Raji (cell line): ENCODE results near the gene TRIL.

Source experiments
- POLR2A ChIP-seq: IDR thresholded peaks from 2 replicates; pipeline ENCODE4 v1.6.1; 2011; ENCODE audit warnings: low read depth, low read length, control low read depth; ENCODE audit not compliant: insufficient read depth

TRIL gene

DNA sequence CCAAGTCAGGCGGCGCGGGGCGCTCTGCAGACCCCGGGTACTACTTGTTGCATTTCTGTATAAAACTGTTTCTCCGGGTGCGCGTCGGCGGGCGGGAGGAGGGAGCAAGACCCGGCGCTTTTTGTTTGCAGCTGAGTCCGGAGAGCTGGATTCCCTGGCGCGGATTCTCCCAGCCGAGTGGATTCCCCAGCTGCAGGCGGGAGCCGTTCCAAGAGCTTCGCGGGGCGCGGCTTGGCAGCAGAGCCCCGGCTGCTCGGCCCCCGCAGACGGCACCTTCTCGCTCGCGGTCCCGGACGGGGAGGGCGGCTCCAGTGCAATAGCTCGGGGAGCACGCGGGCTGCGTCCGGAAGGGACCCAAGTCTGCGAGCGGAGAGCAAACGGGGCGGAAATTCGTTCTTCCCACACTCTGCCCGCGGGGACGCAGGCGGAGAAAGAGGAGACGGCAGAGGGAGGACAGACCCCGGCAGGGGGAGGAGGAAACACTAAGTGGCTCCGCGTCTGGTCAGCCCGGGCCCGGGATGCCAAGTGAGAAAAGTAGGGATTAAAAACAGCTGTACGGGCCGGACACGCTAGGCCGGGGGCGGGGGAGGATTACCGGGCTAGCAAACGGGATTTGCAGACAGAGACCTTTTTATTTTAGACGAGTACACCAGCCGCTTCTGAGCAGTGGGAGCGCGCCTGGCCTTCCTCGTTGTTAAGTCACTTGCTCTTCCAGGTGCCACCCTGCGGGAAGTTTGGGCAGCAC, at the start of gene TRIL:
Gene TRIL, minus strand, starts transcription at position 96 of the 745 bp plus-strand sequence. CDS start 284 bp downstream, outside the sequence.
- TF ChIP-seq POLR2A, result no peak

DNA sequence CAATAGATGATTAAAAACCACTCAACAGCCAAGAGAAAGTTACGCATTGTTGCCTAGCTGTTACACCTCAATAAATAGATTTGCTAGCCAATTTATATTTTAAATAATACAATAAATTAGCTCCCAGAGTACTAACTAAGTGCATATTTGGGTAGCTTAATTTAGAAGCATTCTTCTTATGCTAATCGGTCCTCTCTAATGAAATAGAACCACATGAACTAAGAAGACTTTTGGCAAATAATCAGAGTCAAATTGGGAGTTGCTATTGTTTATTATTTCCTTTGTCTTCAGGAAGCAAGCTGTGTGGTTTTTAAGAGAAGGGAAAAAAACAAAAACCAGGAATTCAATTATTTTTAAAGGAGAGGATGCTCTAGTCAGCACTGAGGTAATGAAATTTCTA, 49.0 kb upstream of the TRIL start:
- TF ChIP-seq POLR2A, result no peak

GRCh38 chr7:29005829-29006228, 47.7 kb upstream of the TRIL start:
- TF ChIP-seq POLR2A, result no peak

DNA sequence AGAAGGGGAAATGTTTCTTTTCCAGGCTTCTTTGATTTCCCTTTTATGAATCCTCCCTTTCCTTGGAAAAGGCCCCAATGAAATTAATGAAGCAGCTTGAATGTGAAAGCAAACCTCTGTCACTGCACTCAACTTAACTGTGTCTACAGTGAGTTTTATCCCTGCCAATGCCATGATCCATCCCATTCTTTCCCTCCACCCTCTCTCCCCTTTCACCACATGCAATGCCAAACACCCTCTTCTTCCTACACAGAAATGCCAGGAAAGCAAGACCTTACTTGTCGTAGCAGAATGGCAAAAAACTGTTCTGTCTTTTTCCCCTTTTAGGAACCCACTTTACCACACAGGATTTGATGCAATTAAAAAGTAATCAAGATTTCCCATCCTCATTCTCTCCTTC, 47.3 kb upstream of the TRIL start:
- TF ChIP-seq POLR2A, result no peak

DNA sequence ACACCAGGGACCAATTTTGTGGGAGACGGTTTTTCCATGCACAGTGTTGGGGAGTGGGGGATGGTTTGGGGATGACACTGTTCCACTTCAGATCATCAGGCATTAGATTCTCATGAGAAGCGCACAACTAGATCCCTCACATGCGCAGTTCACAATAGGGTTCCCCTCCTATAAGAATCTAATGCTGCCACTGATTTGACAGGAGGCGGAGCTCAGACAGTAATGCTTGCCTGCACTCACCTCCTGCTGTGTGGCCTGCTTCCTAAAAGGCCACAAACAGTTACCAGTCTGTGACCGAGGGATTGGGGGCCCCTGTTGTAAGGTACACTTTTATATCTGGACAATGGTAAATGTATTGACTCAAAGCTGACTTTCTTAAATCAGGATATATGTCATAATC, 45.6 kb upstream of the TRIL start:
- no peak for TF ChIP-seq POLR2A

DNA sequence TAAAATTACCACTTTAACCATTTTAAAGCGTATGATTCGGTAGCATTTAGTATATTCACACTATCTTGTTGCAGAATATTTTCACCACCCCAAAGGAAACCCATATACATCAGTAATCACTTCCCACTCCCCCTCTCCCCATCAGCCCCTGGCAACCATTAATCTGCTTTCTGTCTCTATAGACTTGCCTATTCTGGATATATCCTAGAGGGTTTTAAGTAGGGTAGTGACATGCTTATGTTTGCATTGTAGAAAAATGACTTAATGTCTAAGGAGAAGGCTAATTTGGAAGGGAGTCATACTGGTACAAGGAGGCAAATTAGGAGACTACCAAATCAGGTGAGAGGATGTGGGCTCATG, 42.6 kb upstream of the TRIL start:
- TF ChIP-seq POLR2A, result no peak

GRCh38 chr7:28999895-29000716, 42.0 kb upstream of the TRIL start:
- no peak for TF ChIP-seq POLR2A

DNA sequence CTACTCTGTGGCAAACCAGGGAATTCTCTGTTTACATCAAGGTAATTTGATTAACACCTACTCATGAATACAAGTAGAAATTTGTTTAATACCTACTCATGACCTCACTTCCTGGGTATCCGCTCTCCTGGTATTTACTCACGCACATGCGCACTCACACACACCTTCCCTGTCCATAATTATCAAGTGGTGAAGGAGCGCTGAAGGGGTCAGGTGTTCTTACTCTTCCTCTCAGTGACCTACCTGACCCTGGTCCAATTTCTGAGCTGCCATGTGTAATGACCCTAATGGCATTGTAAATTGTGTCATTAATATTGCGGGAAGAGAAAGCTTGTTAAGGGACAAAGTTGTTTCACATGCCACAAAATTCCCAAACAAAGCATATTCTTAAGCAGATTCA, 41.3 kb upstream of the TRIL start:
- no peak for TF ChIP-seq POLR2A

DNA sequence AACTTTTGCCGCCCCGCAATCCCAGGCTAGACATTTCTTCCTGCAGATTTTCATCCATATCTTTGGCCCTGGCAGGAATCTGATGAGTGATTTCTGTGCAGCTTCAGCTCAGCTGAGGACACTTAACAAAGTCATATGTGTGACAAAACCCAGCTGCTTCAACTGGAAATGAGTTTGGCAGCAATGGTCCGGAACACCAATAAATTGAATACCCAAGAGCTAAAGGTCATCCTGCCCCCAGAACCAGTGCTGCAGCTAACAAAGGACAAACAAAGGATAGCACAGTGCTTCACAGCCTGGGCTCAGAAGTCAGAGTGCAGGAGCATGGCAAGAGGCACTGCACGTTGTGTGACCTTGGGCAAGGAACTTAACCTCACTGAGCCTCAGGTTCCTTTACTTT, 40.0 kb upstream of the TRIL start:
- TF ChIP-seq POLR2A, result no peak

DNA sequence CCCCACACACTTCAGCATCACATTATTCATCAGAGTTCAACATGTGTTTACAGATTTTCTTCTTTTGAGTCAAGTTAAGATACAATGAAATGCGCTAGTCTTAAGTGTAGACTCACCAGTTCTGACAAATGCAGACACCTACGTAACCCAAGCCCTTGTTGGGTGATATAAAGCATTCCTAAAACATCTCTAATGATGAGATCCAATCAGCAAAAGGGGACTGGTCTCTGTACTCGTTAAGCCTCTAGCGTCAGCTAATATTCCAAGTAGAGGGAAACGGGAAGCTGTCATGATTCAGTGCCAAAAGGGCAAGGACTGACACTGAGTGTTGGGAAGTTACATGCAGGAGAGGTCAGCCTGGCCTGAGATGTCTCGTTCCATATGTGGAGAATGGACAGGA, 38.7 kb upstream of the TRIL start:
- TF ChIP-seq POLR2A, result no peak

- TF ChIP-seq POLR2A, result no peak
Observed at GRCh38 chr7:28993371-28993770, 35.2 kb upstream of the TRIL start.

GRCh38 chr7:28992798-28993197, 34.7 kb upstream of the TRIL start:
- no peak for TF ChIP-seq POLR2A

GRCh38 chr7:28990200-28990960, 32.2 kb upstream of the TRIL start:
- TF ChIP-seq POLR2A, result no peak

DNA sequence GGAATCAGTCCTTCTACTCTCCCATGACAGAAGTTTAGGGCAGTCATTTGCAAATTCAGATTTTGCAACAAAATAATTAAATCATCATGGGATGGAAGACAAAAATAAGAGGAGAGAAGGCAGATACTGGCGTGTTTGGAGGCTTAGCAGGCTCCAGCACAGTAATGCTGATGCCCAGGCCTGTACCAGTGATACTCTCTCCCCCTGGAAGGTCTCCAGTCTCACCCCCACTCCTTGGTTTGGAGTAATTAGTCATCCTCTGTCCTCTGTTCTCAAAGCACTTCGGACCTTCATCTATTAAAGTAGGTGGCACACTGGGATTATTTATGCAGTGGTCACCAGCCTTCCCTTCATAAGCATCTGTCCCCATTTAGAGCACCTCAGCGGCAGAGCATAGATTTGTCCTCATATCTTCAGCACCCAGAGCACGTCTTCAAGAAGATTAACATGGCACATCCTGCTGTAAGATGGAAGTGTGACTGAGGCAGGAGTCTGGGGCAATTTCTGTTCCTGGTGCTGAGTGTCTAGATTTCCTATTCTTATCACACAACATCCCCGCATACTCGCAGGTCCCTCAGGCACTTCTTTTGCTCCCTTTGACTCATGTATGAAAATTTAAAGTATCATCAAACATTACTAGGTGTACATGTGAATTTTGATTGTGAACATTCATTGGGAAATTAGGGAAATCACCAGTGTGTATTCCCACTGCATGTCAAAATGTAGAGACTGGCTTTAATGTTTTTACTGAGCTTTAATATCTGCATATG, 31.3 kb upstream of the TRIL start:
- no peak for TF ChIP-seq POLR2A

- no peak for TF ChIP-seq POLR2A
Observed at GRCh38 chr7:28988810-28989209, 30.7 kb upstream of the TRIL start.
